ENCODE measurements around the gene MEG3.

MEG3 gene

DNA sequence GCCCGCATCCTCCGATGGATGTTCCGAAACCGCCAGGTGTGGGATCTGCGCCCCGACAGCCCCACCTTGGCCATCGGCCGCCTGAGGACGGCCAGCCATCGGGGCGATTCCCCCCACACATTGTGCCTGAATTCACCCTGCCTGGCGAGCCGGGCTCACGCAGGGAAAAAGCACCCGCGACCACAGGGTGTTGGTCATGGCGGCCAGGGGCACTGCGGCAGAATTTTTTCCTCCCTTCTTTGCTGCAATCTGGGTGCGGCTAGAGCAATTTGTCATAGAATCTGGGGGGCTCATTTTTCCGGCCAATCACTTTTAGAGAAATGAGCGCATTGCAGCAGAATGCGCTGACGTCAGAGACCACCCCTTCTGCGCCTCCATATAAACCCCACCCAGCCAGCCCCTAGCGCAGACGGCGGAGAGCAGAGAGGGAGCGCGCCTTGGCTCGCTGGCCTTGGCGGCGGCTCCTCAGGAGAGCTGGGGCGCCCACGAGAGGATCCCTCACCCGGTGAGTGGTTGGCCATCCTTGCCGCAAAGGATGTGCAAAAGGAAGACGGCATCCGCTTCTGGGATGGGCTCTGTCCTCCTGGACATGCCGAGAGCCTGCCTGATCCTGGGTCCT lies at the start of gene MEG3:
MEG3 (plus strand) TSS at position 406 of the 619 bp plus-strand sequence.
- DNase-seq (ENCODE audit: low spot score): peak; percentile 81

- DNase-seq (ENCODE audit: low spot score): no peak
Measured at GRCh38 chr14:100776681-100777365, 49.1 kb upstream of the MEG3 start.

GRCh38 chr14:100777366-100777817 lies 48.5 kb upstream of the MEG3 start:
- no peak for DNase-seq (ENCODE audit: low spot score)

- no peak for DNase-seq (ENCODE audit: low spot score)
Measured at GRCh38 chr14:100777818-100778525, 47.9 kb upstream of the MEG3 start.

DNA sequence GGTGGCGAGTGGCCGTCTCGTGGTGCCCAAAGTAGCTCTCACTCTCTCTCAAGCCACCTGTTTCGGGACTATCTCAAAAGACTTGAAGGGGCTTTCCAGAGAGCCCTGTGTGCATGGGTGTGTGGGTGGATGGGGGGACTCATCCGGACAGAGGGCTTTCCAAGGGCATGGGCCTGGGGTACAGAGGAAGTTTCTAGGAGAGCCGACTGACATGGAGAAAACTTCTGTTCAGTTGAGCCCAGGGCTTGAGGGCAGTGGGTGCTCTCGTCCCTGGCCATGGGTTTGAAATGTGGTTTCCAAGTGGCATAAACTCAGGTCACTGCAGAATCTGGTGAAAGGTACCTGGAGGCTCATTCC lies 47.4 kb upstream of the MEG3 start:
- no peak for DNase-seq (ENCODE audit: low spot score)

DNA sequence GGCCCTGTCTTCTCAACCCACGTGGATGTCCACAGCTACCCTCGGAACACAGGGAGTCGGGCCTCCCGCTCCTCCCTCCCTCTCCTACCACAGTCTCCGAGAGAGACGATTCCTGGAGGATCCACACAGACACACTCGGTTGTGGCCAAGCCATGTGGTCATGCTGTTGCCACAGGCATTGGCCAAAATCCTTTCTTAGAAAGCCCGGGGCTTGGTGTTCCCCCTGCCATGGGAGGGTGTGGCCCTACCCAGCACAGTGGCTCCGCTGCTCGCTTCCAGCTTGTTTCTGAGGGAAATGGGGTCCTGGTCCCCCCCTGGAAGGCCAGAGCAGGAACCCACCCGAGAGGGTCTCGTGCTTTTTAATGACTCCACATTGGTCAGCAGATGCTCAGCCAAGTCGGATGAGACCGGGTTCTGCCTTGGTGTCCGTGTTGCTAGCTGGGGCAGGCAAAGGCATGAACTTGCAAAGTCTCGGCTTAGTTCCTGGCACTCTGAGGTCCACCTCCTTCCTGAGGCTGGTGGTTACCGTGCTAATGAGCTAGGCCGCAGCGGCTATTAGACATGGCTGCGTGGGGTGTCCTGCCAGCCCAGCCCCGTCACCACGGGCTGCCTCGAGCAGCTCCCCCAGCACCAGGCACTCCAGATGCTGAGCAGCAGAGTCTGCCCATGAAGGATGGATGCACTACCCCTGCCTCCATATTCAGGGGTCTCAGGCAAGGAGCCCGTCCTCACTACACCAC lies 46.8 kb upstream of the MEG3 start:
- no peak for DNase-seq (ENCODE audit: low spot score)

DNA sequence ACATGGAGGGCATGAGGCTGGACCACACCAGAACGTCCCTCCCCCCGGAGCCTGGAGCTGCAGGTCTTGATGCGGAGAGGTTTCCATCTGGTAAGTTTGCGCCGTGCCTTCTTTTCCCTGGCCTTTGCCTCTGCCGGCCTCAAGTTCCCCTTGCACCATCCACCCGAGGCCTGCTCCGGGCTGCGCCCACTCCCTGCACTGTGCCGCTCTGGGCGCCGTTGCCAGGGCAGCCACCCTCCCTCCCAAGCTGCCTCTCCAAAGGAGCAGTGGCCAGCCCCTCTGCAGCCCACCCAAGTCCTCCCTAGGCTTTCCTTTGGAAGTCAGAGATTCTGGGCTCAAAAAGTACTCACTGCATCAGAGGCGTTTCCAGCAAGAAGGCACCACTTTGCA lies 46.2 kb upstream of the MEG3 start:
- no peak for DNase-seq (ENCODE audit: low spot score)

- no peak for DNase-seq (ENCODE audit: low spot score)
Measured at GRCh38 chr14:100780246-100780645, 45.7 kb upstream of the MEG3 start.

GRCh38 chr14:100780646-100781355 lies 45.1 kb upstream of the MEG3 start:
- no peak for DNase-seq (ENCODE audit: low spot score)

DNA sequence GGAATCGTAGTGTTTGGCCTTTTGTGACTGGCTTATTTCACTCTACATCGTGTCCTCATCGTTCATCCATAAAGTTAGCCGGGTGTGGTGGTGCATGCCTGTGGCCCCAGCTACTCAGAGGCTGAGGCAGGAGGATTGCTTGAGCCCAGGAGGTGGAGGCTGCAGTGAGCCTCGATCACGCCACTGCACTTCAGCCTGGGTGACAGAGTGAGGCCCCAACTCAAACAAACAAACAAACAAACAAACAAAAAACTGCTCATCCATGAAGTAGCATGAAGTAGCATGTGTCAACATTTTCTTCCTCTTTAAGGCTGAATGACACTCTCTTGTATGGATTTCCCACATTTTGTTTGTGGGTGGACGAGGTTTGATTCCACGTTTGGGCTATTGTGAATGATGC lies 44.0 kb upstream of the MEG3 start:
- no peak for DNase-seq (ENCODE audit: low spot score)

DNA sequence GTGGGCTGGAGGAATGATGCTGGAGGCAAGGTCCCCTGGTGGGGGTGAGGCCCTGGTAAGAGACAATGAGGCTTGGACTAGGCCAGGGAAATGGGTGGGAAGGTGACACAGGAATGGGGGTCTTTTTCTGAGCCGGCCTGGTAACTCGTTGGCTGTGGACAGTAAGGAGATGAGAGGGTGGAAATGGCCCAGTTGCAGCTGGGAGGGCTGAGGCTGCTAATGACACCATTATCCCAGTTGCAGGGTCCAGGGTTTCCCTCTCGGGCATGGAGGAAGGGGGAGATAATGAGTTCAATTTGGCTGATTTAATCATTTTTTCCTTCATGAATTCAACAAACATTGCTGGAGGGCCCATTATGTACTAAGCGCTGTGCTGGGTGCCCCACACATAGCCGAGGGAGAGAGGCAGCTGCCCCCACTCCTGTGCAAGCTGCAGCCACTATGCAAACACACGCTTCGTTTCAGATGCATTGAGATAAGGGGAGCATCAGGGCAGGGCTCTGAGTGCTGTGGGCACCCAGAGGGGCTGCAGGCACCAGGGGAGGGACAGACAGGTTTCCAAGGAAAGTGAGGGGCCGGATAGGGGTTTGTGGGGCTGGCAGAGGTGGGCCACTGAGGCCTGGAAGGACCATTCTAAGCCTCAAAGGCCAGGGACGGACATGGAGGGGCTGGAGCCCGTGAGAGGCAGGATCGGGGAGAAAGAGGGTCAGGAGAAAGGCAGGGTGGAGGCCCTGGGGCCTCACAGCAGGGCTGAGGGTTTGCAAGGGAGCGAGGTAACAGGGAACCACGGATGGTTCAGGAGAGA lies 43.2 kb upstream of the MEG3 start:
- DNase-seq (ENCODE audit: low spot score): no peak

DNA sequence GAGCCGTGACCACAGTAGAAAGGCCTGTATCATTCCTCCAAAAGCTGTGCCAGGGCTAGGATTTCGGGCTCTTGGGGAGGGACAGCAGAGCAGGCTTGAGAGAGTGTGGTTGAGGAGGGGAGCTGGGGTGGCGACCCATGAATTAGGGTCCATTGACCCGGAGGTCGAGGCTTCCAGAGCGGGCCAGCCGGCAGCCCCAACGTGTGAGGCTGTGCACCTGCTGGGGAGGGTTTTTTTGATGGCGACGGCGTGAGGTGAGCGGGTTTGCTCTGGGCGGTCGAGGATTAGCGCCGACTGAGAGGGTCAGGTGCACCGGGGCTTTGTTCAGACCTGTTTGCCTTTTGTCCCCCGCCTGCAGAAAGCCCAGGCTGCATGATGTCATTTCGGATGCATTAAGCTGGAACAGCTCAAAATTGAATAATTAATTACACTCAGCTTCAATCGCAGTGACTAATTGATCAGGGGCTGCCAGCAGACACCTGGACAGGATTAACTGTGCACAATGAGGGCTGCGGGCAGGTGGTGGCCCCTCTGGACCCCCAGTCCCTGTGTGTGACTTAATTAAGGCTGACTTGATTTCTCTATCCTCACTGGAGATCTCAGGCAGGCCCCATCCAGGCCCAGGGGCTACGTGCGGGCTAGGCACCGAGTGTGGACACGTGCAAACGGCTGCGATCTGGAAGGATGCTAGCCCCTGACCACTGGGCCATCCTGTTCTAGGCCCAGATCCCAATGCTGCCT lies 42.1 kb upstream of the MEG3 start:
- DNase-seq (ENCODE audit: low spot score): no peak

- DNase-seq (ENCODE audit: low spot score): no peak
Measured at GRCh38 chr14:100784523-100785337, 41.2 kb upstream of the MEG3 start.

DNA sequence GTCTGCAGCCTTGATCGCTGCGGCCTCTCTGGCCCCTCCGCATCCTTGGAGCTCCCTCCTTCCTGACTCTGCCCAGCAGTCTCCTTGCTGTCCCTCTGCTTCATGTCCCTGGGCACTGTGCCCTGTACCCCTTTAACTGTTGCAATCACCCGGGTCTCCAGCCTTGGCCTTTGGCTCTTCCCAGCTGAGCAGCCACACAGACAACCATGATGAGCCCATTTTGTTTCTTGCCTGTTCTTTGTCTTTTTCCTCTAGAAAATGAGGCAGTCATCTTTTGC lies 40.6 kb upstream of the MEG3 start:
- no peak for DNase-seq (ENCODE audit: low spot score)

- DNase-seq (ENCODE audit: low spot score): no peak
Measured at GRCh38 chr14:100785626-100786025, 40.3 kb upstream of the MEG3 start.

- DNase-seq (ENCODE audit: low spot score): no peak
Measured at GRCh38 chr14:100786131-100786530, 39.8 kb upstream of the MEG3 start.

DNA sequence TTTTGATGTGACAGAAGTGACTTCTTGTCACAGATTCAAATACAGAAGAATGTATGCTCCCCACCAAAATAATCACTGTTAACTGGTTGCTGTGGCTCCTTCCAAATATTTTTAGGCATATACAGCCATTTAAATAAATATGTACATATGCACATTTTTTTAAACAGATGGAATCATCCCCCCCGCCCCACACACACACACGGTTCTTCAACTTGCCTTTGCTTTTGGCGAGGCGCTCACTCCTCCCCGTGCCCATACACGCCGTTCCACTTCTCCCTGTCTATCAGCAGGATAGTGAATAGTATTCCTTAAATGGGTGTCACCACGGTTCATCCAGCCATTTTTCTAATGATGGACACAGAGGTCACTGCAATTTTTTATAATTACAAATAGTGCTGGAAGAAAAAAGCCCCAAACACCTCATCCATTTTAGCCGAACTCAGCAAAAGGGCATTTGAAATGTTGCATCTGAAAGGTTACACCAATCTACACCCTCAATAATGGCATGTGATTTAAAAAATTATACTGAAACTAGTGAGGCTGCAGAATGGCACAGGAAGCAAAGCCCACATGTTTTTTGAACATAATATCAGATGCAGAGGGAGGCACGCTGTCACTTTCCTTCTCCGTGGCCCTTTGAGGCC lies 39.2 kb upstream of the MEG3 start:
- no peak for DNase-seq (ENCODE audit: low spot score)

DNA sequence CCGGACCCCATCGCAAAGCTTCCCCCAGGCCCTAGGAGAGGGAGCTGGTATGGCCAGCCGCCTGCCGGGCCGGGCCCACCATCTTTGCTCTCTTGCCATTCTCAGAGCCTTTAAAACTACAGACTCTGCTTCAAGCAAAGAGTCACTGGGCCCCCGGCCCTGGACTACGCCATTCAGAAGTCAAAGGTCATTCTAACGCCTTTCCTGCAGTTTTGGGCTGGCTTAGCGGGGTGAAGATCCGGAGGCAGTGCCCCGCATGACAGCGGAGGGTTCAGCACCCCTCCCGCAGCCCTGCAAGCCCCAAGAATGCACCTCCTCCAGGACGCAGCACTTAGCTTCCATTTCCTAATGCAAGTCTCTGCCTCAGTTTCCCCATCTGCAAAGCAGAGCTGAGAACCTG lies 38.3 kb upstream of the MEG3 start:
- DNase-seq (ENCODE audit: low spot score): no peak

DNA sequence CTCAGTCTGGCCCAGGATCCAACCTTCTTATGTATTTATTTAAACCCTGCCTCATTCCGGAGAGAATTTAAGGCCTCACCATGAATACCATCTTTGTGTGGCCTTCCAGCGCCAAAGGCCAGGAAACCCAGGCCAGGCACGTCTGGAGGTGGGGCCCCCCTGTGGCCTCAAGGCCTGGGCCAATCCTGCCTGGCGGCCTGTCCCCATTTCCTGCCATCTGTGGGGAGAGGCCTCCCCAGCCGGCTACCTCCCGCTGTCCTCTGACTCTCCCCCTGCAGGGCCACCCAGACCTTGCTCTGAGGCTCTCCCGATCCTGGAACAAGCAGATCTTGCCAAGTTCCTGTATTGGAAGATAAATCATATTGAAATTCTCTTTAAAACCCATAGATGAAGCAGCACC lies 37.4 kb upstream of the MEG3 start:
- DNase-seq (ENCODE audit: low spot score): no peak
